Tibial nerve (tissue), 4 donors: ENCODE measurements around the gene INF2. TPM values are rescaled to one million over a fixed set of nuclear protein-coding genes. Genes with fewer than 3 reads are reported as not detected.

Source experiments
- DNase-seq, 2 donors: peaks; one replicate each; pipeline ENCODE4 v3.0.0-alpha.2; 2019; ENCODE audit warnings: low spot score in 2 of 2
- H3K27ac ChIP-seq, 4 donors: fragments of 200-600 bp; sonication (generic) in 3 of 4; one replicate each; pipeline ENCODE4 v1.5.1; 2017 to 2019; ENCODE audit warnings: mild to moderate bottlenecking in 1 of 4
- H3K27me3 ChIP-seq, 2 donors: fragments of 200-600 bp; sonication (generic) in 1 of 2; one replicate each; pipeline versions ENCODE4 v1.5.1 to v1.6.0; 2017 to 2019
- H3K36me3 ChIP-seq, 3 donors: fragments of 200-600 bp; sonication (generic); one replicate each; pipeline ENCODE4 v1.5.1; 2018 to 2019
- H3K4me1 ChIP-seq, 4 donors: fragments of 200-600 bp; sonication (generic) in 3 of 4; one replicate each; pipeline ENCODE4 v1.5.1; 2017 to 2019
- H3K4me3 ChIP-seq, 4 donors: fragments of 200-600 bp; sonication (generic) in 3 of 4; one replicate each; pipeline ENCODE4 v1.5.1; 2017 to 2019; ENCODE audit warnings: mild to moderate bottlenecking in 1 of 4, moderate library complexity in 1 of 4
- H3K9me3 ChIP-seq, 4 donors: fragments of 200-600 bp; sonication (generic) in 3 of 4; one replicate each; pipeline ENCODE4 v1.5.1; 2017 to 2019
- EP300 ChIP-seq, 2 donors: sonication (generic); formaldehyde crosslinking; IDR thresholded peaks; one replicate each; pipeline ENCODE4 v1.6.1; 2017; ENCODE audit warnings: antibody characterized with exemption in 2 of 2, mild to moderate bottlenecking in 1 of 2
- POLR2A ChIP-seq, 2 donors: fragments of 450-650 bp; IDR thresholded peaks; one replicate each; pipeline ENCODE4 v1.6.1; 2017; ENCODE audit warnings: antibody characterized with exemption in 2 of 2, mild to moderate bottlenecking in 2 of 2, moderate library complexity in 2 of 2
- WGBS, 2 donors: methylation state at CpG; one replicate each; pipeline ENCODE4 v1.1.5; 2018; 5-methylcytosine and 5-hydroxymethylcytosine counted together
- total RNA-seq, 4 donors: library from RNA; depleted of rRNA; stranded (reverse); fragments of >200 nt; gene quantifications; one replicate each; pipeline ENCODE4 v1.1.0, GENCODE V29; 2016
- TF ChIP-seq, protein P1 (sequence below), 5 experiments: fragments of 200-600 bp in 3 of 5; fragments of 450-650 bp in 2 of 5; sonication (generic) in 3 of 5; IDR thresholded peaks; one replicate each; pipeline ENCODE4 v1.5.1; 2016 to 2019; ENCODE audit warnings: antibody characterized with exemption in 5 of 5, mild to moderate bottlenecking in 3 of 5, moderate library complexity in 2 of 5

Gene INF2
- total RNA-seq, 4 donors from 2014 or later, result 217 to 256 (median 239) TPM

DNA sequence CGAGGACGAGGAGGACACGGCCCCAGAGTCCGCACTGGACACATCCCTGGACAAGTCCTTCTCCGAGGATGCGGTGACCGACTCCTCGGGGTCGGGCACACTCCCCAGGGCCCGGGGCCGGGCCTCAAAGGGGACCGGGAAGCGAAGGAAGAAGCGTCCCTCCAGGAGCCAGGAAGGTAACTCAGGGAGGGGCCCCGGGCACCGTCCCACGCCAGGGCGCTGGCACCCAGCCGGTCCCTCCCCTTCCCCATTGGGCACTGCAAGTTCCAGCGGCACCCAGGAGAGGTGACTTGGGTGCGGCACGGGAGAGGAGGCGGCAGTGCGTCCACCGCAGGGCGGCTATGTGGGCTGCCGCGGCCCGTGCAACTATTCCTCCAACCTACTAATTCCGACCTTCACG, 25.3 kb downstream of the INF2 start:
- no peak for DNase-seq
- Histone ChIP-seq H3K27me3 (no peaks in the 10 kb centered on the region), H3K4me1 (peaks cover 0 to 10% (median 0%) of the 10 kb centered on the region in 4 donors), H3K36me3 (peaks cover 16 to 99% (median 40%) of the 10 kb centered on the region in 3 donors), H3K27ac (peak overlapping the region in 2 of 4 donors; percentile 38 to 42), H3K4me3 (no peak overlapping the region), H3K9me3 (no peaks in the 10 kb centered on the region)
- TF ChIP-seq POLR2A (IDR thresholded peaks at IDR 0.05) (no peak), EP300 (IDR thresholded peaks at IDR 0.05) (no peak)
- TF ChIP-seq, protein P1, sequence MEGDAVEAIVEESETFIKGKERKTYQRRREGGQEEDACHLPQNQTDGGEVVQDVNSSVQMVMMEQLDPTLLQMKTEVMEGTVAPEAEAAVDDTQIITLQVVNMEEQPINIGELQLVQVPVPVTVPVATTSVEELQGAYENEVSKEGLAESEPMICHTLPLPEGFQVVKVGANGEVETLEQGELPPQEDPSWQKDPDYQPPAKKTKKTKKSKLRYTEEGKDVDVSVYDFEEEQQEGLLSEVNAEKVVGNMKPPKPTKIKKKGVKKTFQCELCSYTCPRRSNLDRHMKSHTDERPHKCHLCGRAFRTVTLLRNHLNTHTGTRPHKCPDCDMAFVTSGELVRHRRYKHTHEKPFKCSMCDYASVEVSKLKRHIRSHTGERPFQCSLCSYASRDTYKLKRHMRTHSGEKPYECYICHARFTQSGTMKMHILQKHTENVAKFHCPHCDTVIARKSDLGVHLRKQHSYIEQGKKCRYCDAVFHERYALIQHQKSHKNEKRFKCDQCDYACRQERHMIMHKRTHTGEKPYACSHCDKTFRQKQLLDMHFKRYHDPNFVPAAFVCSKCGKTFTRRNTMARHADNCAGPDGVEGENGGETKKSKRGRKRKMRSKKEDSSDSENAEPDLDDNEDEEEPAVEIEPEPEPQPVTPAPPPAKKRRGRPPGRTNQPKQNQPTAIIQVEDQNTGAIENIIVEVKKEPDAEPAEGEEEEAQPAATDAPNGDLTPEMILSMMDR (IDR thresholded peaks at IDR 0.05), result no peak
- 89 to 90% methylated on average over 30 of the region's 31 CpGs for WGBS, 2 donors

DNA sequence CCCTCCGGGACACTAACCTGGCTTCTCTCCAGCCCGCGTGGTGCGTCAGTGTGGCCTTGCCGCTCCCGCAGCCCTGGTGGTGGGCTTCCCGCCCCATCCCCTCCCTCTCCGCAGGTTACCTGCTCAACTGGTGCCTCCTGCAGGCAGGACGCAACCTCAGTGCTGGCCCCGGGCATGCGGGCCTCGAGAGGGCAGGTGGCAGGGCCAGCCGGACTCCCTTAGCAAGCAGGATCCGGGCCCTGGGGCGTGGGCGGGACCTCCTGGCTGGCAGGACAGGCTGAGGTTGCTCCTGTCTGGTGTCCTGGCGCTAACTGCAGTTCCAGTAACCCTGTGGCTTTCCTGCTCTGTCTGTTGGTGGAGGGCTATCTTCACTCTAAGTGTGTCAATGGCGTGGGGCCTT, 26.0 kb downstream of the INF2 start:
- no peak for DNase-seq
- 75 to 86% methylated on average over 10 to 13 of the region's 18 CpGs for WGBS, 2 donors
- H3K27ac ChIP-seq, result peak overlapping the region in 2 of 4 donors; percentile 1 to 38
- H3K4me3 ChIP-seq, result no peak overlapping the region
- H3K9me3 ChIP-seq, result no peaks in the 10 kb centered on the region
- H3K27me3 ChIP-seq, result no peaks in the 10 kb centered on the region
- H3K4me1 ChIP-seq, result peaks cover 0 to 10% (median 0%) of the 10 kb centered on the region in 4 donors
- no peak for TF ChIP-seq POLR2A (IDR thresholded peaks at IDR 0.05)
- TF ChIP-seq EP300 (IDR thresholded peaks at IDR 0.05), result no peak
- TF ChIP-seq, protein P1 (IDR thresholded peaks at IDR 0.05), result no peak
- peaks cover 10 to 99% (median 40%) of the 10 kb centered on the region in 3 donors for H3K36me3 ChIP-seq

DNA sequence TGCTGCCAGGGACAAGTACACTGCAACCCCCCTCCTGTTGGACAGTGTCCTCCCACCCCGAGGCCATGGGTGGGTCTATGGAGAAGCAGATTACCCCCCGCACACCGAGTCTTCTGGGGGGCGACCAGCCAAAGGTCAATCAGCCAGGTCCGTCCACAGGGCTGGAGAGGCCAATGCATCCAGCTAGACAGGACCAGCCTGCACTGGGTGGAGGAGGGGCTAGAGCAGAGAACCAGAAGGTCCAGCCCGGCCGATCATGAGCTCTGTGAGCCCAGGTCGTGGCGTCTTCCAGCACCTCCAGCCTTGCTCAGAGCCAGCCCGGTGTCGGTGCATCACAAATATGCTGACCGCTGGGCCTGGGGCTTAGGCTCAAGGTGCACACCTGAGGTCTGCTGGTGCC, 26.5 kb downstream of the INF2 start:
- no peaks in the 10 kb centered on the region for H3K27me3 ChIP-seq
- H3K27ac ChIP-seq, result peak overlapping the region in 1 of 4 donors; percentile 65
- WGBS, 2 donors, result 83 to 89% methylated on average over 7 to 10 of the region's 12 CpGs
- peaks cover 10 to 94% (median 38%) of the 10 kb centered on the region in 3 donors for H3K36me3 ChIP-seq
- TF ChIP-seq, protein P1 (IDR thresholded peaks at IDR 0.05), result no peak
- TF ChIP-seq EP300 (IDR thresholded peaks at IDR 0.05) (no peak), POLR2A (IDR thresholded peaks at IDR 0.05) (no peak)
- H3K4me1 ChIP-seq, result peaks cover 0 to 10% (median 0%) of the 10 kb centered on the region in 4 donors
- H3K4me3 ChIP-seq, result no peak overlapping the region
- DNase-seq, result no peak
- no peaks in the 10 kb centered on the region for H3K9me3 ChIP-seq

DNA sequence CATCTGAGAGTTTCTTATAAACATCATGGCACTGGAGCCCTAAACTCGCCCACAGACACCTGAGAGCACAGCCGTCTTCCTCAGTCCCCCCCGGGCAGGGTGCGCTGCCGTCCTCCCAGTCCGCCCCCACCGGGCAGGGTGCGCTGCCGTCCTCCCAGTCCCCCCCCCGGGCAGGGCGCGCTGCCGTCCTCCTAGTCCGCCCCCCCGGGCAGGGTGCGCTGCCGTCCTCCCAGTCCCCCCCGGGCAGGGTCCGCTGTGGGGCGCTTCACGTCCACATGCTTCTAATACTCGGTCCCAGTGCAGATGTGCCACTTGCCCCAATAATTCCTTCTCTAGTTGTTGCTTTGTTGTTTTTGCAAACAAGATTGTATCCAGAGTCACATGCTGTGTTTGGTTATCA, 27.7 kb downstream of the INF2 start:
- H3K9me3 ChIP-seq, result no peaks in the 10 kb centered on the region
- TF ChIP-seq EP300 (IDR thresholded peaks at IDR 0.05) (no peak), POLR2A (IDR thresholded peaks at IDR 0.05) (no peak)
- H3K36me3 ChIP-seq, result peaks cover 10 to 90% (median 25%) of the 10 kb centered on the region in 3 donors
- no peak for DNase-seq
- 61 to 64% methylated on average over 18 to 22 of the region's 22 CpGs for WGBS, 2 donors
- H3K4me3 ChIP-seq, result no peak overlapping the region
- H3K4me1 ChIP-seq, result peaks cover 0 to 15% (median 3%) of the 10 kb centered on the region in 4 donors
- H3K27ac ChIP-seq, result peak overlapping the region in 3 of 4 donors; percentile 30 to 65 (median 49)
- no peaks in the 10 kb centered on the region for H3K27me3 ChIP-seq

DNA sequence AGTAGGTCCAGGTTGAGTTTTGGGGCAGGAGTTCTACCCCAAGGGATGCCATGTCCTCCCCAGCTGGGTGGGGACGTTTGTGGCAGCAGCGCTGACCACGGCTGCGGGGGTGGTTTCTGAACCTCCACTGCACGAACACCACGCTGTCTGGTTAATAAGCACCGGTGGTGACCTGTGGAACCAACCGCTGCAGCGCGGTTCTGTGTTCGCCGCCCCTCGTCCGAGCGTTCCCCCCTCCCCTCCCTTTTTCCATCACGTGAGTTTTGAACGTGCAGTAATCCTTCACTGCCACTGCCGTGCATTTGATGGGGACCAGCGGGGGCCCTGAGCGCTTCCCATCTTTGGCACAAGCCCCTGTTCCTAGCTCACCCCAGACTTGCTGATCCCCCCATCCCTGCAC, 28.2 kb downstream of the INF2 start:
- H3K9me3 ChIP-seq, result no peaks in the 10 kb centered on the region
- WGBS, 2 donors, result 52 to 54% methylated on average over 19 to 20 of the region's 20 CpGs

More for the DNA sequence above, 28.2 kb downstream of the INF2 start:
- no peaks in the 10 kb centered on the region for H3K27me3 ChIP-seq
- no peak overlapping the region for H3K4me3 ChIP-seq
- H3K4me1 ChIP-seq, result peaks cover 0 to 20% (median 8%) of the 10 kb centered on the region in 4 donors
- DNase-seq, result no peak
- peaks cover 5 to 85% (median 21%) of the 10 kb centered on the region in 3 donors for H3K36me3 ChIP-seq
- H3K27ac ChIP-seq, result peak overlapping the region in 3 of 4 donors; percentile 30 to 66 (median 65)
- TF ChIP-seq EP300 (IDR thresholded peaks at IDR 0.05), result no peak
- TF ChIP-seq, protein P1 (IDR thresholded peaks at IDR 0.05), result no peak
- TF ChIP-seq POLR2A (IDR thresholded peaks at IDR 0.05), result no peak
